ENCODE results near the gene XPO5. TPM values are rescaled to one million over a fixed set of nuclear protein-coding genes. Genes with fewer than 3 reads are reported as not detected.
"Not testable (repeated sequence)": the region's sequence is repeated elsewhere in the genome, so short reads cannot be mapped to it uniquely, and the experiment has no call there.

The XPO5 gene
- total RNA-seq, 2 donors from 2014 or later, result 23.1 to 32.3 TPM

DNA sequence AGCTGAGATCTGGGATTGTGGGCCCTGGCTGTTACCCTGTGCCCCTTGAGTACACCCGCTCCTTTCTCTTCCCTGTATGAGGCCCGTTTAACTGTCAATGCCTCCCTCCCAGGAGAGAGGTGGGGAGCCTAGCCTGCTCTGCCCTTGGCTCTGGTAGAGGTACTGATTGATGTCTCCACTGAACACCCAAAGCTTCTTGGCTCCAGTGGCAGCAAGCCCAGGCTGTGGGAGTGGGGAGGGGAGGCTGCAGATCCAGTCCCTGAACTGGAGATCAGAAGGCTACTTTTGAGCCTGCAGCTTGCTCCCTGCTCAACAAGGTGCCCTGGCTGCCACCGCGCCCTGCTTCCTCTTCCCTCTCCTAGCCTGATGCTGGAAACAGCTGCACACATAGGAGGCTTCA, 73.2 kb downstream of the XPO5 start:
- Histone ChIP-seq H3K9me3 (no peaks in the 10 kb centered on the region), H3K4me3 (no peak overlapping the region), H3K4me1 (no peaks in the 10 kb centered on the region), H3K27me3 (no peaks in the 10 kb centered on the region), H3K9ac (ENCODE audit: low read depth in 2 of 2, low read length in 2 of 2) (no peak overlapping the region), H3K27ac (no peak overlapping the region), H3K36me3 (peaks cover 15% of the 10 kb centered on the region)
- intact Hi-C loops (cut with DNase I), result loop anchor here (10.0 kb wide), 1 partner anchor 238 kb away; no protein-coding TSS in a partner anchor
- no peak for DNase-seq
- TF ChIP-seq, protein P1, sequence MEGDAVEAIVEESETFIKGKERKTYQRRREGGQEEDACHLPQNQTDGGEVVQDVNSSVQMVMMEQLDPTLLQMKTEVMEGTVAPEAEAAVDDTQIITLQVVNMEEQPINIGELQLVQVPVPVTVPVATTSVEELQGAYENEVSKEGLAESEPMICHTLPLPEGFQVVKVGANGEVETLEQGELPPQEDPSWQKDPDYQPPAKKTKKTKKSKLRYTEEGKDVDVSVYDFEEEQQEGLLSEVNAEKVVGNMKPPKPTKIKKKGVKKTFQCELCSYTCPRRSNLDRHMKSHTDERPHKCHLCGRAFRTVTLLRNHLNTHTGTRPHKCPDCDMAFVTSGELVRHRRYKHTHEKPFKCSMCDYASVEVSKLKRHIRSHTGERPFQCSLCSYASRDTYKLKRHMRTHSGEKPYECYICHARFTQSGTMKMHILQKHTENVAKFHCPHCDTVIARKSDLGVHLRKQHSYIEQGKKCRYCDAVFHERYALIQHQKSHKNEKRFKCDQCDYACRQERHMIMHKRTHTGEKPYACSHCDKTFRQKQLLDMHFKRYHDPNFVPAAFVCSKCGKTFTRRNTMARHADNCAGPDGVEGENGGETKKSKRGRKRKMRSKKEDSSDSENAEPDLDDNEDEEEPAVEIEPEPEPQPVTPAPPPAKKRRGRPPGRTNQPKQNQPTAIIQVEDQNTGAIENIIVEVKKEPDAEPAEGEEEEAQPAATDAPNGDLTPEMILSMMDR (IDR thresholded peaks at IDR 0.05), result no peak

DNA sequence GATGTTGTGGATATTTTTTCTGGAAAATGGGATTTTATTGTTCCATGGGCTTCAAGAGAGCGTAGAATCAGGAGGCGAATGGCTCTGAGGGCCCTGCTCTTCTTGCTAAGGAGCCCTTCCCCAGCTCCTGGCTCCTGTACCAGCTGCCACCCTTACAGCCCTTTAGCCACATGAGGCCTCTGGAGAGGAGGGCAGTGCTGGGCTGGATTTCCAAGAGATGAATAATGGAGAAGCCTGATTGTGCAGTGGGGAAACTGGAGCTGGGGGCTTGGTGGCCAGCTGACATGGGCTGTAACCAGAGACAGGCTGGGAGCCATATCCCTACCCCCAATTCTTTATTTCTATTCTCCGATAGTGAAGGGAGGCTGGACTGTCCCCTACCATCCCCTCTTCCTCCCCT, 74.9 kb downstream of the XPO5 start:
- TF ChIP-seq, protein P1 (IDR thresholded peaks at IDR 0.05), result no peak
- Histone ChIP-seq H3K36me3 (peaks cover 15% of the 10 kb centered on the region), H3K9me3 (no peaks in the 10 kb centered on the region), H3K27ac (no peak overlapping the region), H3K9ac (ENCODE audit: low read depth in 2 of 2, low read length in 2 of 2) (no peak overlapping the region), H3K4me3 (no peak overlapping the region), H3K4me1 (no peaks in the 10 kb centered on the region), H3K27me3 (no peaks in the 10 kb centered on the region)
- intact Hi-C loops (cut with DNase I), result loop anchor here (10.0 kb wide), 1 partner anchor 236 kb away; no protein-coding TSS in a partner anchor
- no peak for DNase-seq

DNA sequence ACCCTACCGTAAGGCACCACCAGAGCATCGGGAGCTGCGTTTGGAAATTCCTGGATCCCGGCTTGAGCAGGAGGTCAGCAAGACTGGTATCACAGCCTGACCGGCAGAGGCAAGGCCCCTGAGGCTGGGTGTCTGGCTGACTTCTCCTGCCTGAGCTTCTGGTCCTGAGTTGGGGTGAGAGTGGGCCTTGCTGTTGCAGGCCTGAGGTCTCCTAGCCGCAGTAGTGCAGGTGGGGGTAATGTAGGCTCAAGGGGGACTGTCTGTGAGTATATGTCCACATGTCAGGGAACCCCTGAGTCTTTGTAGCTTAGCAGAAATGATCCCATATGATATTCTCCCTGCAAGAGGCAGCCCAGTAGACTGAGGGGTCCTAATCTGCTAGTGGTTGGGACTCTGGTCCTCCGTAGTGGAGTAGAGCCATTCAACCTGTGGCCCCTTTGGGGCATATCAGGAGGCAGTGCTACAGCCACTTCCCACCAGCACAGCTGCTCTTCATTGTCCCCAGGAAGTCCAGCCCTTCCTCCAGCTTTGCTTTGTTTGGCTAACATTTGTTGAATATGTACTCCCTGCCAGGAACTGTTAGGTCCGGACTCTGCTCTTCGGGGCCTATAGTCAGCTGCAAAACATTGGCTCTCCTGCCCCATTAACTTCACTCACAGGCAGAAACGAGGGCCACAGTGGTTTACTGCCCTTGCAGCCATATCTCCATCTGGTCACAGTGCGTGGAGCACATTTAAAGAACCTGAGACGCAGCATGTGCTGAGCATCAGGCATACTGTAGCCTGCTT, 76.6 kb downstream of the XPO5 start:
- no peak for DNase-seq
- no peaks in the 10 kb centered on the region for H3K27me3 ChIP-seq
- H3K9ac ChIP-seq (ENCODE audit: low read depth in 2 of 2, low read length in 2 of 2), result no peak overlapping the region
- no peak overlapping the region for H3K4me3 ChIP-seq
- H3K36me3 ChIP-seq, result peaks cover 15% of the 10 kb centered on the region
- H3K4me1 ChIP-seq, result no peaks in the 10 kb centered on the region
- TF ChIP-seq, protein P1 (IDR thresholded peaks at IDR 0.05), result no peak
- no peaks in the 10 kb centered on the region for H3K9me3 ChIP-seq
- intact Hi-C loops (cut with DNase I), result no loop called here
- no peak overlapping the region for H3K27ac ChIP-seq

DNA sequence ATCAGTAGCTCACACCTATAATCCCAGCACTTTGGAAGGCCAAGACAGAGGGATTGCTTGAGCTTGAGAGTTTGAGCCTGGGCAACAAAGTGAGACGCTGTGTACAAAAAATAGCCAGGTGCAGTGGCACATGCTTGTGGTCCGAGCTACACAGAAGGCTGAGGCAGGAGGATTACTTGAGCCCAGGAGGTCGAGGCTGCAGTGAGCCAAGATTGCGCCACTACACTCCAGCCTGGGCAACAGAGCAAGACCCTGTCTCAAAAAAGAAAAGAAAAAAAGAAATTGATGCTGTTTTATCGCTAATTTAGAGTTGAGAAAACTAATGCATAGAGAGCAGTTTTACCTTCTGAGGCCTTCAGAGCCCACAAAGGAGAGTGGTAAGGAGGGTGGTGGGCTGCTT, 77.5 kb downstream of the XPO5 start:
- intact Hi-C loops (cut with DNase I), result not testable (repeated sequence)

DNA sequence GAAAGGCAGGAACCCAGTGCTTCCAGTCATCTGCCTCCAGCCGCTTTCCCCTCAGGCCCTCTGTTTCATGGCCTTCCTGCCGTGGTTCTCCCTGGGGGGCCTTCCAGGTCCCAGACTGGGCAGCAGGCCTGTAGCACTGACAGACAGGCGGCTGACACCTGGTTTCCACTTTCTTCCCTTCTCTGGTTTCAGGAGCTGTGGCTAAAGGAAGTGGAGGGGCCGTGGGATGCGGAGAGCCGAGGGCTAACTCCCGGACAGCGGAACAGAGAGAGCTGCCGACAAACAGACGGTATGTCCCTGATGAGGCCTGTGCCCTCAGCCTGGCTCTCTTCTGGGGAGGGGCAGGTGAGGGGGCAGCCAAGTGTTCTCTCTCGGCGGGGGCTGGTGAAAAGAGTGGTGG, 78.1 kb downstream of the XPO5 start:
- intact Hi-C loops (cut with DNase I), result no loop called here
- Histone ChIP-seq H3K4me1 (no peaks in the 10 kb centered on the region), H3K9me3 (no peaks in the 10 kb centered on the region), H3K36me3 (peaks cover 15% of the 10 kb centered on the region), H3K27ac (no peak overlapping the region), H3K4me3 (no peak overlapping the region), H3K27me3 (no peaks in the 10 kb centered on the region), H3K9ac (ENCODE audit: low read depth in 2 of 2, low read length in 2 of 2) (no peak overlapping the region)
- TF ChIP-seq, protein P1 (IDR thresholded peaks at IDR 0.05), result no peak
- DNase-seq, result no peak

More for the DNA sequence above, 77.5 kb downstream of the XPO5 start:
- not testable (repeated sequence) for H3K4me3 ChIP-seq; DNase-seq; H3K9me3 ChIP-seq; H3K9ac ChIP-seq (ENCODE audit: low read depth in 2 of 2, low read length in 2 of 2); H3K27me3 ChIP-seq; H3K27ac ChIP-seq; H3K4me1 ChIP-seq
- H3K36me3 ChIP-seq, result peaks cover 15% of the 10 kb centered on the region

DNA sequence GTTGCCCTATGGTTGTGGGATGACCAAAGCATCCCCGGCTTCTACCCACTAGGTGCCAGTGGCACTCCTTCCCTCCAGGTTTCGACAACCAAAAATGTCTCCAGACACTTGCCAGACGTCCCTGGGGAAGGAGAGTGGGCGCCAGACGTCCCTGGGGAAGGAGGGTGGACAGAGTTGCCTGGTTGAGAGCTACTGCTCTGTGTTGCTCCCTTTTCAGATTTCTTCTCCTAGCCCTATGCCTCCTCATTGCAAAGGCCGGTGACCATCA, 78.8 kb downstream of the XPO5 start:
- intact Hi-C loops (cut with DNase I), result no loop called here
- Histone ChIP-seq H3K9ac (ENCODE audit: low read depth in 2 of 2, low read length in 2 of 2) (no peak overlapping the region), H3K9me3 (no peaks in the 10 kb centered on the region), H3K27me3 (no peaks in the 10 kb centered on the region), H3K4me3 (no peak overlapping the region), H3K27ac (no peak overlapping the region), H3K4me1 (no peaks in the 10 kb centered on the region), H3K36me3 (peaks cover 15% of the 10 kb centered on the region)
- TF ChIP-seq, protein P1 (IDR thresholded peaks at IDR 0.05), result no peak
- no peak for DNase-seq

Data from colonic mucosa (tissue), 4 donors.